Measurements from ENCODE around the gene GHR.

Gene GHR

DNA sequence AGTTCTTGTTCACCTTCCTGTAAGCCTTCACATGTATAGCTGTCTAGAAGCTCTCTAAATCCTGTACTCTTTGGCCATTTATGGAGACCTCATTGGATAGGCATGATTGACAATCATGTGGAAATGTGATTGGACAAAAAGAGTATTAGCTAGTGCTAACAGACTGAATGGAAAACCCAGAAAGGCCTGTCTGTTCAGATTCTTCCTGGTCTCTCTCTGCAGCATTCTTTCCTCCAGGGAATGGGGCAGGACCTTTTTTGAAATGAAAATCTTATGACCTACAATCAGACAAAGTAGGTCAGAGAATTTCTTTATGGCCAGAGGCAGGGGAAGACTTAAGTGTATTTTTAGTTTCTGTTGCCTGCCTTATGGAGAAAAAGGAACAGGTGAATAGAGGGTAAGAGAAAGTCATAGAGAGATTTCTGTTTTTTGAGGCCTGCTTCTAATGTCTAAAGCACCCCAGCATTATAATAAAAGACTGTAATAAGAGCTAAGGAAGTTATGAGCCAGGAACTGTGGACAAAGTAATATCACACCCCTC, 181.0 kb downstream of the GHR start:
- no peak for DNase-seq (ENCODE audit: low spot score)

- DNase-seq (ENCODE audit: low spot score) = no peak
Measured at GRCh38 chr5:42605490-42605889, 182.3 kb downstream of the GHR start.

DNA sequence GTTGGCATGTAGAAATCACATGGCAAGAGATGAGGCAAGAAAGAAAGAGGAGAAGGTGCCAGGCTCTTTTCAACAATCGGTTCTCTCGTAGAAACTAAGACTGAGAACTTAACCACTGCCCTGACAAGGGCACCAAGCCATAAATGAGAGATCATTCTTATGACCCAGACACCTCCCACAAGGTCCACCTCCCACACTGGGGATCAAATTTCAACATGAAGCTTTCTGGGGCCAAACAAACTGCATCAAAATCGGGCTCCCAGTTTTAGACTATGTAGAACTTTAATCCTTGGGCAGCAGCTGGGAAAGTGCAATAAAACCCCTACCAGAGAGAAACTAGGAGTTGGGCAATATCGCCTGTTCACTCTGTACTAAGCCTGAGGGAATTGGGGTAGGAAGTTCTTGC, 183.2 kb downstream of the GHR start:
- DNase-seq (ENCODE audit: low spot score) = no peak

DNA sequence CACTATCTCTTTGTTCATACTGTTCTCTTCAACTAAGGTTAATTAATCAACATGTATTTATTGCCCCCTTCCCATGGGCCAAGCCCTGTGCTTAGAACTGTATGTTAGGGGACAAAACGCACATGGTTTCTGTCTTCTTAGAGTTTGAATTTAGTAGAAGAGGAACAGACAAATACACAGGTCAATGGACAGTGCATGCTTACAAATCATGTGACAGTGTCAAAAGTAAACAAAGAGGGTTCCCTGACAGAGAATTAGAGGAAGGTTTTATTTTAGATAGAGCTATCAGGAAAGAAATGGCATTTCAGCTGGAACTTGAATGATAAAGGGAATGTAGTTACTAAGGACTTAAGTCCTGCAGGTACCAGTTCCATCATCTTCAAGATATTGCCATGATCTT, 188.2 kb downstream of the GHR start:
- DNase-seq (ENCODE audit: low spot score) = no peak

- DNase-seq (ENCODE audit: low spot score) = no peak
Measured at GRCh38 chr5:42612750-42613366, 189.6 kb downstream of the GHR start.

- no peak for DNase-seq (ENCODE audit: low spot score)
Measured at GRCh38 chr5:42614509-42614908, 191.3 kb downstream of the GHR start.

DNA sequence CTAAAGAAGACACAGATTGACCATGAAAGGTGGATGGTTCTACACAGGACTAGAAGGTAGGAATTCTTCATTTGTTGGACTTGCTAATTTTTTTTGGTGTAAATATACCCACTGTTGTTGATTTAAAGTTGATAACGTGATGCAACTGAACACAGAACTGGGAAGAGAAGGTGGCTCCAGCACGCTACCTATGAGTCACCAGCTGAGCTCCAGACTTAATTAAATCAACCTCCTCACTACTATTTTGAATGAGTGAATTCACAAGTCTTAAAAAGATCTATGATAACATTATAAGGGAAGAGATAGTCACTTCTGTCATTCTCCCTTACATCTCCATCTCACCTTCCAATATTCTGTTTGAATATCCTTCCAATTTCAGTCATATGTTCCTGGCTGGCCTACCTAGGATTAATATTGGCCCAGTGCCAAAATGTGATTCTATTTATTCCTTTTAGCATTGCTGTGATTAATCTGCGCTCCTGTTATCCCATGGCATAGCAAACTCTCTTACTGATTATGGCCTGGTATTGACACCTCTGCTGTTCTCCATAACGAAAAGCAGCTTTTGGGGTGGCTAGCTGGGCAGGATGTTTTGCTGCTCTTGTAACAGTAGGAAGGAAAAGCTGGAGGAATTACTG, 197.5 kb downstream of the GHR start:
- no peak for DNase-seq (ENCODE audit: low spot score)

DNA sequence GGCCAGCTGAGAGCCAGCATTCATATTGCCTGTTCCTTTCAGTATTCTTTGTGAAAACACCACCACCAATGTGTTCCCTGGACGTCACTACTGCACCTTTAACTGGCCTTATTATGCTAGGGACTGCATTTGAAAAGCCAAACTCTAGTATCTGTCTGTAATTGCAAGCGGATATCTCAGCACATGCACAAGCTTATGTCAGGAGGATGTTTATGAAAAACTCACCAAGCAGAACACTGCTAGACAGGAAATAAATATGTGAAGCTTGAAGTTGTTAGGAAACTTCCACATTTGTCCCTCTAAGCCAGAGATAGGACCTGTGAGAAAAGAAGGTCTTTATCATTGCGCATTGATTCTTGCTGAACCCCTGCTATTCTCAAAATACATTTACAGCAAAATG, 198.0 kb downstream of the GHR start:
- peak; percentile 57 for DNase-seq (ENCODE audit: low spot score)

DNA sequence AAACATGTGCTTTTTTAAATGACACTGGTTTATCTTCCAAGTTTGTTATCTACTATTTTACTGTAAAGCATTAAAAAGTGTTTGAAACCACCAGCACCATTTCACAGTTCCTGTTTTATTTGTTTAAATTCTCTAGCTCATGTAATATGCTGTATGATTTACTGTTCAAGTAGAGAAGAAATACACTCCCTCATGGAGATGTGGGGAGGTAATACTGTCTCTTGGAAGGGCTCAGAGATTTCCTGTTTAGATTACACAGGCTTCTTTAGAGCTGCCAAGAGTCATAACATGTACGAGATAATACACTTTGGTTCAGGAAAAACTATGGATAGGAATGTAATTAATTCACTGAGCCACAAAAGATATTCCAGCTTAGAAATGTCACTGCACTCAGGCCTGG, 198.4 kb downstream of the GHR start:
- DNase-seq (ENCODE audit: low spot score) = no peak

GRCh38 chr5:42624912-42625311, 201.7 kb downstream of the GHR start:
- no peak for DNase-seq (ENCODE audit: low spot score)

- DNase-seq (ENCODE audit: low spot score) = no peak
Measured at GRCh38 chr5:42626462-42626861, 203.2 kb downstream of the GHR start.

- DNase-seq (ENCODE audit: low spot score) = no peak
Measured at GRCh38 chr5:42628821-42629220, 205.6 kb downstream of the GHR start.

DNA sequence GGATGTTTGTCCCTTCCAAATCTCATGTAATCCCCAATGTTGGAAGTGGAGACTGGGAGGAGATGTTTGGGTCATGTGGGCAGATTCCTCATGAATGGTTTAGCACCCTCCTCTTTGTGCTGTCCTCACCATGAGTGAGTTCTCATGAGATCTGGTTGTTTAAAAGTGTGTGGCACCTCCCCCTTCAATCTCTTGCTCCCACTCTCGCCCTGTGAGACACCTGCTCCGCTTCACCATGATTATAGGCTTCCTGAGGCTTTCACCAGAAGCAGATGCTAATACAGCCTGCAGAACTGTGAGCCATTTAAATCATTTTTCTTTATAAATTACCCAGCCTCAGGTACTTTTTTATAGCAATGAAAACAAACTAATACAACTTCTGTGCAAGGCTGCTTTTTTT, 206.0 kb downstream of the GHR start:
- no peak for DNase-seq (ENCODE audit: low spot score)

DNA sequence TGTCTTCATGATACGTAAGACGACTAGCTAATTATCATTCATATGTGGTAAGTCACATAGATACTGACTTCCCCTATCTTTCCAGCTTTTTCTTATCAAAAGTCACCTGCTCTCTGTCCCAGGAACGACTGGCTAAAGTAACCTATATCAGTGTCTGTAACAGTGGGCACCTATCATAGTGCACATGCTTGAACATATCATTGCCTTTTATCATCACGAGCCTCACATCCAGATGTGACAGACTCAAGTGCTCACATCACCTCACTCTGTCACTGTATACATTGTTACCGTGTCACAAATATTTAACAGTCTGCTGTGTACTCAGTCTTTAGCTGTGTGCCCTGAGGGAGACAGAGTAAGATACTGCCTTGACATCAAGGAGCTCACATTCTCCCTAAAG, 208.0 kb downstream of the GHR start:
- DNase-seq (ENCODE audit: low spot score) = no peak

GRCh38 chr5:42632354-42632900, 209.2 kb downstream of the GHR start:
- no peak for DNase-seq (ENCODE audit: low spot score)

DNA sequence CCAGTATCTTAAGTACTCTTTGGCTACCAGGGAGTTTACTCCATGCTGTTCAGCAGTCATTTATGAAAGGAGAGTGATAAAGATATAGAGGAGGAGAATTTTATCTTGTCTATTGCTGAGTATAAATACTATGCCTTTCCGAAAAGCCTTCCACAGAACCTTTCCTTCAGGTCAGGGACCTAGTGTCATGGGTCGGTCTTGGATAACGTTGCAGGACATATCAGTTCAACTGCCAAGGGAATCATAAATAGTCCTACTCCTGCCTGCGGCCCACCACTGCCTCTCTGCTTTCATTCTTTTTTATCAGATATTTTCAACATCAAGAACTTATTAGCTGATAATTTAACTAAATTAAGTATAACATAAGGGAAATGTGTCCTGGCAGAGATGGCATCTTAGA, 211.3 kb downstream of the GHR start:
- DNase-seq (ENCODE audit: low spot score) = no peak

DNA sequence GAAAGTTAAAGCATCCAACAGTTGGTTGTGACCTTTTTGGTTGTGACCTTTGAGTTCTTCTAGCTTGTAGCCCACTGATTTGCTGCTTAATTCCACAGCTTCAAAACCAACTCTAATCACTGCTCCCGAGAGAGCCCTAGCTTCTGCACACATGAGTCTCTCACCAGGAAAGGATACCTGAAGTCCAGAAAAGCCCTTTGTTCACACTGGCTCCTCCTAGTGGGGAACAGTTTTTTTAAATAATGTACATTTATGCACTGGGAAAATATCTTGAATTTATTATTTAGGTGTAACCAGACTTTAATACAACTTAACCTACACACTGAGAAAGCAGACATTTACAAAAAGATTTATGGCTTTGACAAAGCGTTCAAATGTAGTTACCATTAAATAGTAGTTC, 213.2 kb downstream of the GHR start:
- peak; percentile 48 for DNase-seq (ENCODE audit: low spot score)

DNA sequence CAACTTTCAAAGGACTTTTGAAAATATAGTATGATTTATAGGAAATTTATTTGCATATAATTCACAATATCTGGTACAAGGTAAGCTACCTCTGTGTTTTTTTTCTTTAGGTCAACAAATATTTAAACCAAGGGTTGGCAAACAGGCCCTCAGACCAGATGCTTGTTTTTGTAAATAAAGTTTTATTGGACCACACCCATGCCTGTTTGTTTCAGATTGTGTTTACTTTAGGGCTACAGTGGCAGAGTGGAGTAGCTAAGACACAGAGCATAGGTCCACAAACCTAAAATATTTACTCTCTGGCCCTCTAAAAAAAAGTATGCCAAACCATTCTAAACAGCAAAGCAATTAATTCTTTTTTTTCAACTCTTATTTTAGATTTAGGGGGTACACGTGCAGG, 213.7 kb downstream of the GHR start:
- DNase-seq (ENCODE audit: low spot score) = no peak

- no peak for DNase-seq (ENCODE audit: low spot score)
Measured at GRCh38 chr5:42638972-42639371, 215.7 kb downstream of the GHR start.

DNA sequence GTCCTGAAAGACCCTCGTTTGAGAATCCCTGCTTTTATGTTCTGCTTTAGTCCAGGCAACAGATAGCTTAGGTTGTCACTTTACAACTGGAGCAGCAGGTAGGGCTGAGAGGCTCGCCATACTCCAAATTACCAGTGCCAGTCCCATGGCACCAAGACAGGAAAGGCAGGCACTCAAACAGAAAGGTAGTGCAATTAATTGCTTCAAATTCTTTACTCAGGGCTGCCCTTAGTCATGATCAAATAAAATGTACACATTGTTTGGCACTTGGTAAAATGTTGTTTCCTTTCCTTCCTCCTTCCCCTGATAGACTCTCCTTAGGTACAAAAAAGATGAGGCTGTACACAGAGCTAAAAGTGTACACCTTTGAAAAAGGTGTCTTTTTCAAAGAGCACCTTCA, 217.6 kb downstream of the GHR start:
- no peak for DNase-seq (ENCODE audit: low spot score)

GRCh38 chr5:42641336-42642005, 218.2 kb downstream of the GHR start:
- no peak for DNase-seq (ENCODE audit: low spot score)

DNA sequence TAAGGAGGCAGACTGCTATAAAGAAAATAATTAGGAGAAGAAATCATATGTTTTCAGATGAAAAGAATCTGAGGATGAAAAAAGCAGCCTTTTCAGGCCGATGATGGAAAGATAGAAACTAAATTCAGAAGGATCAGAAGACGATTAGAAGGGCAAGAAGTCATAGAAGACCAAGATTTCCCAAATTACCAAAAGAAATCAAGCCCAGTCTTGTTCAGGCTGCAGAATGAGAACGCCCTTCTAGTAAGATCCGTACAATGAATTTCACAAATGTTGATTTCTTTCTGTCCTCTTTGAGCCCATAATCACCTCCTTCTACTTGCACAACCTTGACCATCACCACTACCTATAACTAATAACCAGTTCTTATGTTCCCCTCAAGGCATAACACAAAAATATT, 218.8 kb downstream of the GHR start:
- no peak for DNase-seq (ENCODE audit: low spot score)

DNA sequence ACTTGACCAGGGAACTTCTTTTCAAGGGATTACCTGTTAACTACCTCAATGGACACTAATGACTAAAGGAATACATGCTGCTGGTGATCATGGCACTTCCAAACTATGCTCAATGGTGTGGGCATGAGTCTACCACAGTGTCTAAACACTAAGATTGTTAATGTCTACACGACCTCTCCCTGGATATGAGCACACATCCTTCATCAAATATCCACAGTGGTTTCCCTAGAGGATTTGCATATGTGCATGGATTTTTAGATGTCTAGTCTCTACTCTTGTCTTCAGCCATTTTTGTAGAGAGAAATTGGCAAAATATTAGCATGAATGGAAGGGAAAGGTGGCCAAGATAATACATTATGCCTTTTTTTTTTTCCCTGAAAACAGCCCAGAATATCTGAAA, 220.1 kb downstream of the GHR start:
- no peak for DNase-seq (ENCODE audit: low spot score)

Data from NAMALWA (cell line).